GM12891 (cell line): Measurements from ENCODE around the gene PRAMEF2. TPM values are rescaled to one million over a fixed set of nuclear protein-coding genes. Genes with fewer than 3 reads are reported as not detected.
"Not testable (repeated sequence)": the region's sequence is repeated elsewhere in the genome, so short reads cannot be mapped to it uniquely, and the experiment has no call there.

ENCODE experiments used
- DNase-seq: peaks from one replicate; pipeline ENCODE4 v3.0.0; 2011; ENCODE audit warnings: low spot score; ENCODE audit not compliant: insufficient read length
- FAIRE-seq: peaks from 2 replicates; lab custom pipeline; 2011; peaks lifted over from hg19 to GRCh38; lab: Jason Lieb, UNC
- PAX5 ChIP-seq: IDR thresholded peaks from 2 replicates; pipeline ENCODE4 v1.6.1; 2011; ENCODE audit warnings: low read length, moderate library complexity, mild to moderate bottlenecking; ENCODE audit not compliant: insufficient read depth, severe bottlenecking
- POLR2A ChIP-seq: IDR thresholded peaks from 2 replicates; pipeline ENCODE4 v1.6.1; 2011; ENCODE audit warnings: low read depth, low read length, control low read depth
- POLR2AphosphoS5 ChIP-seq: IDR thresholded peaks from 2 replicates; pipeline ENCODE4 v1.6.1; 2011; ENCODE audit warnings: low read depth, low read length, control low read depth
- POU2F2 ChIP-seq: IDR thresholded peaks from 2 replicates; pipeline ENCODE4 v1.6.1; 2011; ENCODE audit warnings: low read depth, mild to moderate bottlenecking, control low read depth, low read length, moderate library complexity
- SPI1 ChIP-seq: IDR thresholded peaks from 2 replicates; pipeline ENCODE4 v1.6.1; 2011; ENCODE audit warnings: low read depth, low read length, control low read depth
- TAF1 ChIP-seq: IDR thresholded peaks from 2 replicates; pipeline ENCODE4 v1.6.1; 2011; ENCODE audit warnings: low read depth, low read length, control low read depth
- polyA plus RNA-seq: library from polyadenylated mRNA; unstranded; fragments of >200 nt; gene quantifications from one replicate; pipeline ENCODE4 v1.2.1, GENCODE V29; 2012; ENCODE audit warnings: low read depth, missing spikeins, inconsistent platforms; ENCODE audit not compliant: missing spikeins

The PRAMEF2 gene
- polyA plus RNA-seq, result not detected

GRCh38 chr1:12856786-12857185, at the start of gene PRAMEF2:
TSS of gene PRAMEF2 (plus strand) at chr1:12857086. CDS start at chr1:12859010, 1,924 bp downstream.
- DNase-seq, FAIRE-seq: not testable (repeated sequence)

- FAIRE-seq (no peak), DNase-seq (no peak)
- TF ChIP-seq POU2F2 (no peak), POLR2A (no peak), PAX5 (no peak), POLR2AphosphoS5 (no peak), SPI1 (no peak), TAF1 (no peak)
Observed at GRCh38 chr1:12809933-12810332, 47.0 kb upstream of the PRAMEF2 start.

- no peak for DNase-seq
- TF ChIP-seq POLR2AphosphoS5, result no peak
- FAIRE-seq, result no peak
Observed at GRCh38 chr1:12810691-12811408, 46.0 kb upstream of the PRAMEF2 start.

- DNase-seq (no peak), FAIRE-seq (no peak)
- TF ChIP-seq POLR2AphosphoS5 (no peak), POU2F2 (no peak), SPI1 (no peak), PAX5 (no peak), TAF1 (no peak), POLR2A (no peak)
Observed at GRCh38 chr1:12811409-12811784, 45.5 kb upstream of the PRAMEF2 start.

- DNase-seq, result not testable (repeated sequence)
Observed at GRCh38 chr1:12819061-12819460, 37.8 kb upstream of the PRAMEF2 start.

GRCh38 chr1:12831310-12831709, 25.6 kb upstream of the PRAMEF2 start, which contains the start of gene PRAMEF11:
TSS of gene PRAMEF11 (minus strand) at chr1:12831410. CDS start at chr1:12828789, 2,621 bp downstream.
- FAIRE-seq, DNase-seq: not testable (repeated sequence)

More at GRCh38 chr1:12819061-12819460, 37.8 kb upstream of the PRAMEF2 start:
- FAIRE-seq, result not testable (repeated sequence)

- DNase-seq, FAIRE-seq: not testable (repeated sequence)
Observed at GRCh38 chr1:12833251-12833650, 23.6 kb upstream of the PRAMEF2 start.

GRCh38 chr1:12848620-12849019, 8.3 kb upstream of the PRAMEF2 start, which contains the start of gene HNRNPCL1:
TSS of gene HNRNPCL1 (minus strand) at chr1:12848720. CDS start at chr1:12848289, 431 bp downstream.
- not testable (repeated sequence) for FAIRE-seq, DNase-seq

GRCh38 chr1:12851779-12852178, 5.1 kb upstream of the PRAMEF2 start:
- no peak for DNase-seq
- no peak for FAIRE-seq
- no peak for TF ChIP-seq PAX5
- TF ChIP-seq POU2F2, result no peak
- TF ChIP-seq POLR2AphosphoS5, result no peak
- TF ChIP-seq TAF1, result no peak
- no peak for TF ChIP-seq POLR2A
- no peak for TF ChIP-seq SPI1

GRCh38 chr1:12863131-12863880, 6.4 kb downstream of the PRAMEF2 start:
- not testable (repeated sequence) for DNase-seq, FAIRE-seq

- not testable (repeated sequence) for FAIRE-seq, DNase-seq
Observed at GRCh38 chr1:12878453-12878852, 21.6 kb downstream of the PRAMEF2 start.

GRCh38 chr1:12886101-12886500, 29.2 kb downstream of the PRAMEF2 start, which contains the start of gene PRAMEF4:
TSS of gene PRAMEF4 (minus strand) at chr1:12886201. CDS start at chr1:12883394, 2,807 bp downstream.
- DNase-seq, FAIRE-seq: not testable (repeated sequence)

- FAIRE-seq, DNase-seq: not testable (repeated sequence)
Observed at GRCh38 chr1:12898170-12898569, 41.3 kb downstream of the PRAMEF2 start, which contains the start of gene PRAMEF10. TSS of gene PRAMEF10 (minus strand) at chr1:12898270. CDS start at chr1:12895847, 2,423 bp downstream.

GRCh38 chr1:12899186-12899585, 42.3 kb downstream of the PRAMEF2 start:
- not testable (repeated sequence) for FAIRE-seq, DNase-seq

GRCh38 chr1:12903793-12904572, 47.1 kb downstream of the PRAMEF2 start:
- FAIRE-seq, DNase-seq: not testable (repeated sequence)
